Measurements from ENCODE around the gene ARHGAP27. TPM values are rescaled to one million over a fixed set of nuclear protein-coding genes. Genes with fewer than 3 reads are reported as not detected.

ARHGAP27 gene
- total RNA-seq, 1 donor from 2014 or later, result 1.0 TPM

GRCh38 chr17:45361976-45362375 is 70.7 kb downstream of the ARHGAP27 start:
- Histone ChIP-seq H3K27me3 (no peaks in the 10 kb centered on the region), H3K36me3 (no peaks in the 10 kb centered on the region), H3K9me3 (ENCODE audit: low read depth) (no peaks in the 10 kb centered on the region), H3K4me3 (no peak overlapping the region), H2AFZ (replicated peaks) (no peak overlapping the region), H3K27ac (no peak overlapping the region), H3K4me1 (peaks cover 9% of the 10 kb centered on the region), H3K79me2 (ENCODE audit: low read depth) (no peaks in the 10 kb centered on the region), H3K4me2 (no peak overlapping the region), H4K20me1 (ENCODE audit: low read depth) (no peaks in the 10 kb centered on the region), H3K9ac (no peak overlapping the region), H3F3A (ENCODE audit: low read depth) (peaks cover 10% of the 10 kb centered on the region)
- no peak for TF ChIP-seq CTCF (IDR thresholded peaks at IDR 0.05)
- TF ChIP-seq EZH2phosphoT487 (IDR thresholded peaks at IDR 0.05), result no peak
- Mint-ChIP-seq H3K27ac (no peak overlapping the region), H3K4me1 (peaks cover 7% of the 10 kb centered on the region), H3K4me3 (no peak overlapping the region), H3K9me3 (peaks cover 2% of the 10 kb centered on the region), H3K27me3 (ENCODE audit: insufficient read depth, low read depth) (peaks cover 6% of the 10 kb centered on the region), H3K36me3 (no peaks in the 10 kb centered on the region)
- no peak for DNase-seq (ENCODE audit: low spot score)

GRCh38 chr17:45361451-45361850 is 71.2 kb downstream of the ARHGAP27 start:
- DNase-seq (ENCODE audit: low spot score), result no peak
- no peak overlapping the region for H3K27ac ChIP-seq
- H3K9me3 Mint-ChIP-seq, result peaks cover 2% of the 10 kb centered on the region
- peaks cover 4% of the 10 kb centered on the region for H3K27me3 Mint-ChIP-seq (ENCODE audit: insufficient read depth, low read depth)
- H3K4me3 Mint-ChIP-seq, result no peak overlapping the region
- no peaks in the 10 kb centered on the region for H3K36me3 ChIP-seq
- H3K4me1 Mint-ChIP-seq, result peaks cover 6% of the 10 kb centered on the region
- no peak overlapping the region for H3K27ac Mint-ChIP-seq
- H3K9me3 ChIP-seq (ENCODE audit: low read depth), result no peaks in the 10 kb centered on the region
- H3K4me1 ChIP-seq, result peaks cover 9% of the 10 kb centered on the region
- H3K4me2 ChIP-seq, result no peak overlapping the region
- H2AFZ ChIP-seq (replicated peaks), result no peak overlapping the region
- TF ChIP-seq EZH2 (IDR thresholded peaks at IDR 0.05), result no peak
- TF ChIP-seq EZH2phosphoT487 (IDR thresholded peaks at IDR 0.05), result no peak
- no peak for TF ChIP-seq CTCF (IDR thresholded peaks at IDR 0.05)
- no peaks in the 10 kb centered on the region for H3K36me3 Mint-ChIP-seq
- no peak overlapping the region for H3K9ac ChIP-seq
- H3F3A ChIP-seq (ENCODE audit: low read depth), result peaks cover 10% of the 10 kb centered on the region
- no peaks in the 10 kb centered on the region for H3K27me3 ChIP-seq
- H4K20me1 ChIP-seq (ENCODE audit: low read depth), result no peaks in the 10 kb centered on the region
- no peaks in the 10 kb centered on the region for H3K79me2 ChIP-seq (ENCODE audit: low read depth)
- H3K4me3 ChIP-seq, result no peak overlapping the region

GRCh38 chr17:45357364-45357997 is 75.2 kb downstream of the ARHGAP27 start:
- H3K27ac Mint-ChIP-seq, result no peak overlapping the region
- H3K4me1 ChIP-seq, result no peaks in the 10 kb centered on the region

GRCh38 chr17:45355087-45355486 is 77.6 kb downstream of the ARHGAP27 start:
- Mint-ChIP-seq H3K4me1 (peaks cover 2% of the 10 kb centered on the region), H3K9me3 (peaks cover 7% of the 10 kb centered on the region), H3K36me3 (peaks cover 2% of the 10 kb centered on the region), H3K4me3 (no peak overlapping the region), H3K27me3 (ENCODE audit: insufficient read depth, low read depth) (peaks cover 2% of the 10 kb centered on the region), H3K27ac (no peak overlapping the region)
- no peaks in the 10 kb centered on the region for H3K9me3 ChIP-seq (ENCODE audit: low read depth)
- no peaks in the 10 kb centered on the region for H4K20me1 ChIP-seq (ENCODE audit: low read depth)
- no peak overlapping the region for H2AFZ ChIP-seq (replicated peaks)
- H3K4me1 ChIP-seq, result no peaks in the 10 kb centered on the region
- H3F3A ChIP-seq (ENCODE audit: low read depth), result no peaks in the 10 kb centered on the region
- no peaks in the 10 kb centered on the region for H3K27me3 ChIP-seq
- H3K9ac ChIP-seq, result no peak overlapping the region
- no peak overlapping the region for H3K27ac ChIP-seq
- no peaks in the 10 kb centered on the region for H3K36me3 ChIP-seq
- TF ChIP-seq EZH2phosphoT487 (IDR thresholded peaks at IDR 0.05), result no peak
- TF ChIP-seq CTCF (IDR thresholded peaks at IDR 0.05), result no peak
- TF ChIP-seq EZH2 (IDR thresholded peaks at IDR 0.05), result no peak
- H3K79me2 ChIP-seq (ENCODE audit: low read depth), result no peaks in the 10 kb centered on the region
- no peak for DNase-seq (ENCODE audit: low spot score)
- no peak overlapping the region for H3K4me3 ChIP-seq
- H3K4me2 ChIP-seq, result no peak overlapping the region

More at GRCh38 chr17:45357364-45357997, 75.2 kb downstream of the ARHGAP27 start:
- no peak overlapping the region for H3K27ac ChIP-seq
- H3F3A ChIP-seq (ENCODE audit: low read depth), result no peaks in the 10 kb centered on the region
- H3K4me3 ChIP-seq, result no peak overlapping the region
- no peak overlapping the region for H3K4me2 ChIP-seq
- H3K79me2 ChIP-seq (ENCODE audit: low read depth), result no peaks in the 10 kb centered on the region
- TF ChIP-seq EZH2 (IDR thresholded peaks at IDR 0.05), result no peak
- H3K36me3 ChIP-seq, result no peaks in the 10 kb centered on the region
- no peak for DNase-seq (ENCODE audit: low spot score)
- H3K9ac ChIP-seq, result no peak overlapping the region
- H4K20me1 ChIP-seq (ENCODE audit: low read depth), result no peaks in the 10 kb centered on the region
- Mint-ChIP-seq H3K4me3 (no peak overlapping the region), H3K4me1 (peaks cover 2% of the 10 kb centered on the region), H3K9me3 (peaks cover 7% of the 10 kb centered on the region), H3K27me3 (ENCODE audit: insufficient read depth, low read depth) (peaks cover 2% of the 10 kb centered on the region), H3K36me3 (peaks cover 2% of the 10 kb centered on the region)
- H3K9me3 ChIP-seq (ENCODE audit: low read depth), result no peaks in the 10 kb centered on the region
- H3K27me3 ChIP-seq, result no peaks in the 10 kb centered on the region
- H2AFZ ChIP-seq (replicated peaks), result no peak overlapping the region
